Activated CD4-positive, alpha-beta T cell treated with anti-CD3 and anti-CD28 coated beads, Interleukin-2, amount 50 U/mL, for 24 hours (primary cell): Measurements from ENCODE around the gene BCL11A.

Source experiments
- DNase-seq, 2 donors: peaks; one replicate each; pipeline ENCODE4 v3.0.0-alpha.2; 2020; ENCODE audit warnings: low read depth in 1 of 2, low spot score in 1 of 2

BCL11A gene

GRCh38 chr2:60469536-60470317 lies 83.7 kb downstream of the BCL11A start:
- DNase-seq, result no peak

- DNase-seq, result no peak
These were observed 84.9 kb downstream of the BCL11A start for GRCh38 chr2:60468382-60469085.

DNA sequence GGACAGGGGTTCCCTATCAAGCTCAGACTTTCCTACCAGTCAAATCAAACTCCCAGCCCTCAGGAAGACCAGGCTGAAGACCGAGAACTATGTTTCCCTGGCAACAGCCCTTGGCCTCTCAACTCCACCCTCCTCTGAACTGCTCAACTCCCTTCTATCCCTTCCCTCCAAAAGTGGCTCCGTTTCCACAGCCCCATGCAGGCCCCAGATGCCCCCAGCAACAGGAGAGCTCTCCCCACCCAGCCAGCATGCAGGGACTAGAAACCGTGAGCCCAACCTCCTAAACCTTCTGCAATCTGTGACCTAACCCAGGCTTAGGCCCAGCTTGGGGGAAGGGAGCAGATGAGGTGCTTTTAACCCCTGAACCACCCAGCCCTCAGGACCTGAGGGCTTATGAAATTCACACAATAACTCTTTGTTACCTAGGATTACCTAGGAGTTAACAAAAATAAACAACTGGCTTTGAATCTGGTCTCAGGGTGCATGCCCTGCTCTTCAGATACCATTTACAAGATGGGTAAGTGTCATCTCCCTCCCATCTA lies 87.2 kb downstream of the BCL11A start:
- no peak for DNase-seq

DNA sequence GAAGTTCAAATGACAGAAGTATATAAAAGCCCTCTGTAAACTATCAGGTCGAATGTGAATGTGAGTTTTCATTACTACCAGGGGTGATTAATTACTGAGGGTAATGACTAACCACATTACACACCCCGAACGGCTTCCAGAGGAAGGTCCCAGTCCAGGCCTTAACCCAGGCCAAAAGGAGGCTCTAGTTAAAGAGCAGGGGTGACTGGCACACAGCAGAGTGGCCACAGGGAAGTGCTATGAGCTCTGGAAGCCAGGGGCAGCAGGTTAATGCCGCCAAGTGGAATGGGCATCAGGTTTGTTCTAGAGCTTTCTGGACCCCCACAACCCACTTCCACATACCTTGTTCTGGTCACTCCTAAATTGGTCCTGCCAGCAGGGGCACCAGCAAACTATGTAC lies 87.7 kb downstream of the BCL11A start:
- DNase-seq, result no peak

DNA sequence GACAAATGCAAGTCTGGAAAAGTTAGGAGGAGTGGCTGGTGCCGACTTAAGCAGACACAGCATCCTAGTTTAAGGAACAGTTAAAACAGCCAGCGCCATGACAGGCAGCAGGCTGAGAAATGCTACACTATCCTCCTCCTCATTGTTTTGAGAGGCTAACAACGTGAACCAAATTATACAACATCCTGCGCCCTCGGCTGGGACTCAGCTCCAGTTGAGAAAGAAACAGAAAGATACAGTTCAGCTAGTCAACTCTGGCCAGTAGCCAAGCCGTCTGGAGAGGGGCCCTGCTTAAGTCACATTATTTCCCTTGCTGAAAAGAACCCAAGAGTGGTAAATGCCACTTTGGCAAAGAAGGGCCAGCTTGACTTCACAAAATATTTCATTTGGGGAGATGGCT lies 90.2 kb downstream of the BCL11A start:
- no peak for DNase-seq

DNA sequence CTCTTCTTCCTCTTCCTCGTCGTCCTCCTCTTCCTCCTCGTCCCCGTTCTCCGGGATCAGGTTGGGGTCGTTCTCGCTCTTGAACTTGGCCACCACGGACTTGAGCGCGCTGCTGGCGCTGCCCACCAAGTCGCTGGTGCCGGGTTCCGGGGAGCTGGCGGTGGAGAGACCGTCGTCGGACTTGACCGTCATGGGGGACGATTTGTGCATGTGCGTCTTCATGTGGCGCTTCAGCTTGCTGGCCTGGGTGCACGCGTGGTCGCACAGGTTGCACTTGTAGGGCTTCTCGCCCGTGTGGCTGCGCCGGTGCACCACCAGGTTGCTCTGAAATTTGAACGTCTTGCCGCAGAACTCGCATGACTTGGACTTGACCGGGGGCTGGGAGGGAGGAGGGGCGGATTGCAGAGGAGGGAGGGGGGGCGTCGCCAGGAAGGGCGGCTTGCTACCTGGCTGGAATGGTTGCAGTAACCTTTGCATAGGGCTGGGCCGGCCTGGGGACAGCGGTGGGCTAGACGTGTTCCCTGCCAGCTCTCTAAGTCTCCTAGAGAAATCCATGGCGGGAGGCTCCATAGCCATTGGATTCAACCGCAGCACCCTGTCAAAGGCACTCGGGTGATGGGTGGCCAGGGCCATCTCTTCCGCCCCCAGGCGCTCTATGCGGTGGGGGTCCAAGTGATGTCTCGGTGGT lies 91.9 kb downstream of the BCL11A start:
- no peak for DNase-seq

GRCh38 chr2:60460577-60461420 lies 92.7 kb downstream of the BCL11A start:
- no peak for DNase-seq

DNA sequence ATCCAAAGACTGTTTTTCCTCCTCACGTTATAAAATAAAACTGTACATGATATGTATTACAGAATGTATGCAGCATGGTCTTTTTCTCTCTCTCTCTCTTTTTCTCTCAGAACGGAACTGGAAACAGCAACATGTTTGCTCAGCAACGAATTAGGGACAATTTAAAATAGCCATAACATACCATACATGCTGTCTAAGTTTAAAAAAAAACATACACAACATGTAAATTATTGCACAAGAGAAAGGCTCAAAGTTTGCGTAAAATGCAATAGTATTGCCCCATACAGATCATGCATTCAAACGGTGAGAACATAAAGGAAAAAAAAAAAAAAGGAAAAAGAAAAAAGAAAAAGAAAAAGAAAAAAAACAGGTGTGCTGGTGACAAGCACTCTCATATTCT lies 93.6 kb downstream of the BCL11A start:
- no peak for DNase-seq

- DNase-seq, result no peak
These were observed 97.2 kb downstream of the BCL11A start for GRCh38 chr2:60456115-60456770.

DNA sequence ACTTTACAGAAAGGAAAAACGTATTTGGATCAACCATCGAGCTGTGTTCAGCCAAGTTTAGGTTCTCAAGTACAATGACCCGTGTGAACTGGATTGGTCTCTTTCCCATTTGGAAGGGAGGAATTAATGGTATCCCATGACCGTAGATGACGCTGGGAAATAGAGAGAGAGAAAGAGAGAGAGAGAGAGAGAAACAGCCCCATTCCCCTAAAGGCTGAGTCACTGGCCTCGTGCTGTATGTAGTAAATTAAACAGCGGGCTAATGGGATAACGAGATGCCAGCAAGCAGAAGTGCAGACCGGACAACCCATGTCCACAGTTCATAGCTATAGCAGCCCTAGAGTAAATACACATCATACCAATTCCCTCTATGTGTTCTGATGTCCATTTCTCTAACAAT lies 99.6 kb downstream of the BCL11A start:
- DNase-seq, result no peak

DNA sequence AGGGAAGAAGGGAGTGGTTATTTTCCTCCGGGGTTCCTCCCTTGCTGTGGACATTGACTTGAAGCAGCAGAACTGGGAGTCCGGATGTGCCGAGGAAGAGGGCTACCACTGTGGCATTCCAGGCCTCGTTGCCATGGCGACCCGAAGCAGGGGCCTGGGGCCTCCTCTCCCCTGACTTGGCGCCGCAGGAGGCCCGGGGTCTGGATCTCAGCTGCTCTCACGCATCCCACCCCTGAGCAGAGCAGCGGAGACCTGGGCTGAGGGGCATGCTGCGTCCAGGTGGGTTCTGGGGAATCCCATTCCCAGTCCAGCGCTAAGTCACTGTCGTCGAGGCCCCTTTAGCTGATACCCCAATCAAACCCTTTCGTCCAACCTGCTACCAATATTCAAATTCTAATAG lies 100.2 kb downstream of the BCL11A start:
- no peak for DNase-seq

DNA sequence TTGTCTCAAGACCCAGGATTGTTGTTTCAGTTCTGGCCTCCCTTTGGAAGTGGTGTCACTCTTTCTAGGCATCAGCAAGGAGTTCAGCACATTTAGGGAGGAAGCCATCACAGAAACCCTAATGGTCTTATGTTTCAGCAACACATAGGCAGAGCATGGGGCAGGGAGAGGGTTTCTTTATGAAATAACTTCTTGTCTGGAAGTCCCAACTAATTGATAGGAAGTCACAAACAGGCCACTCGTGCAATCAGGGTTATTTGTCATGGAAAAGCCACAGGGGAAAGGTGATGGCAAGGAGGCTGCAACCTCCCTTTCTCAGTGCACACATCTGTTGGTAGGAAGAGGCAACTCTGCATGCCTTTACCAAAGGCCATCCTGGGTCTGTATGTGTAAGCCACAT lies 103.0 kb downstream of the BCL11A start:
- DNase-seq, result no peak

DNA sequence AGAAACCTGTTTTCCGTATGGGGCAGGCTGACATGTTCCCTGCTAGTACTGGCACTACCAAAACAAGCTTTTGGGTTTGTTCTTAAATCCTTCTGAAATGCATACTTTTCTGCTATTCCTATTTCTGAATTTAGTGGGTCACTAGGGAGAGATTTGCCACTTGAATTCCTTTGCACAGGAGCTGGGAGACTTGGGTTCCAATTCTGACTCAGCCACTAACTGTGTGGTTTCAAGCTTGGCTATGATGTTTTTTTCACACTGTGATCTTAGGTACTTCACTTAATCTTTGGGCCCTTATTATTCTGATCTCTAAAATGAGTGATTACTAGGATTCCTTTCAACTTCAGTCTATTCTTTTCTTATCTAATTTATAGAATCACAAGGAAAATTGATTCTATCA lies 105.5 kb downstream of the BCL11A start:
- DNase-seq, result no peak

- DNase-seq, result no peak
These were observed 106.8 kb downstream of the BCL11A start for GRCh38 chr2:60446413-60447267.

DNA sequence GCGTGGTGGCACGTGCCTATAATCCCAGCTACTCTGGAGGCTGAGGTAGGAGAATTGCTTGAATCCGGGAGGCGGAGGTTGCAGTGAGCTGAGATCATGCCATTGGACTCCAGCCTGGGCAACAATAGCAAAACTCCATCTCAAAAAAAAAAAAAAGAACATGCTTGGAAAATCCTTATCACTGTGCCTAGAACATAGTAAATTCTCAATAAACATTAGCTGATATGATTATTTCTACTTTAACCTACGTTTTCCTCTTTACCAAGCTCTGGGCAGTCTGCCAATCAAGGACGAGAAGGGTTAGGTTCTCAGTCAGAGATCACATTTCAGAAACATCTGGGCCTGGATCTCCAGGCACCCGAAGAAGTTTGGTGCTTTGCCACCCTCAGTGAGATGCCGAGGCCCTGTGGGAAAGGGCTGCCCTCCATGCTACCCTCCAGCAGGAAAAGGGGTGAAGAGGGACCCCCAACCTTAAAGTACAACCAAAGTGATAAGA lies 107.7 kb downstream of the BCL11A start:
- DNase-seq, result no peak

DNA sequence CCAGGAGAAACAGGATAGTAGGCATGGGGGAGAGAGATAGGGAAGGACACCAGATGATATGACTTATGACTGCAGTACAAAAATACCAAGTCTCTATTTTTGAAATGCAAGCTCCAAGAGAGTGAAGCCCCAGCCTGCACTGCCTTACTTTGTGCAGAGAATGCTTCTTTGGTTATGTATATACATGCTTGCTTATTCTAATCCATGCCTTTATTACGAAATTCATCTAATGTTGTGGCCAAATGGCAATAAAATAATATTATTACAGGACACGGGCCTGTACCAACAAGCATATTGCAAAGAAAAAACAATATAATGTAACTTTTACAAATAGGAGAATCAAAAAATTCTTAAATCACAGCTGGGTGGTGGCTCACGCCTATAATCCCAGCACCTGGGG lies 110.8 kb downstream of the BCL11A start:
- no peak for DNase-seq

- no peak for DNase-seq
These were observed 111.7 kb downstream of the BCL11A start for GRCh38 chr2:60441800-60442199.

DNA sequence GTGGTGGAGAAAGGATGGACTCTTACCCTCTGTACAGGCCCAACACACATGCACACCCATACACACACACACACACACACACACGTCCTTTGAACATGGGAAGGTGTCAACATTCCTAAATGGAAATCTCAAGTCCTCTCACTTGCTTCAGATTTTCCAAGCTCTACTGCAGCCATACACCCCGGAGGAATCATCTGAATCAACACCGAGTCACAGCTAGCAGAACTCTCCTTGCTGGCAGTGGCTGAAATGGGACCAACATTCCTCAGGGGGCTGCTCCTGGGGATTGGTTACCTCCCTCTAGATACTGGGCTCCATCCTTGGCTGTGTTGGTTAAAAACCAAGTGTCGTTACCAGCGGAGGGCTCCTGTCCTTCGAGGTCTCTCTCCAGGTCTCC lies 112.7 kb downstream of the BCL11A start:
- DNase-seq, result no peak

- DNase-seq, result no peak
These were observed 113.2 kb downstream of the BCL11A start for GRCh38 chr2:60440079-60440766.
